SK-N-SH treated with all-trans-retinoic acid at 6 μM for 48 hours (cell line): ENCODE measurements around the gene PTGR1.

Experiments
- CSDC2 ChIP-seq: fragments of 250-450 bp; sonication (Bioruptor Pico); IDR thresholded peaks from 2 replicates; pipeline ENCODE4 v1.5.0; 2020; ENCODE audit warnings: mild to moderate bottlenecking, moderate library complexity
- ISL1 ChIP-seq: fragments of 250-450 bp; sonication (Bioruptor Pico); IDR thresholded peaks from 2 replicates; pipeline ENCODE4 v2.1.2; 2022; ENCODE audit warnings: mild to moderate bottlenecking, moderate library complexity
- PPARA ChIP-seq: fragments of 250-450 bp; sonication (Bioruptor Pico); IDR thresholded peaks from 2 replicates; pipeline ENCODE4 v1.5.0; 2020; ENCODE audit warnings: mild to moderate bottlenecking, borderline replicate concordance
- RARB ChIP-seq: fragments of 250-450 bp; sonication (Bioruptor Pico); IDR thresholded peaks from 2 replicates; pipeline ENCODE4 v1.8.0; 2021; ENCODE audit warnings: mild to moderate bottlenecking, moderate library complexity
- SNAI2 ChIP-seq: fragments of 250-450 bp; sonication (Bioruptor Pico); IDR thresholded peaks from 2 replicates; pipeline ENCODE4 v1.5.0; 2020; ENCODE audit warnings: mild to moderate bottlenecking, moderate library complexity
- TCF4 ChIP-seq: fragments of 250-450 bp; sonication (Bioruptor Pico); IDR thresholded peaks from 2 replicates; pipeline ENCODE4 v1.8.0; 2021; ENCODE audit warnings: mild to moderate bottlenecking, moderate library complexity, borderline replicate concordance
- TOX ChIP-seq: fragments of 250-450 bp; sonication (Bioruptor Pico); IDR thresholded peaks from 2 replicates; pipeline ENCODE4 v1.8.0; 2021; ENCODE audit warnings: mild to moderate bottlenecking, moderate library complexity, borderline replicate concordance
- ZC3H10 ChIP-seq: fragments of 250-450 bp; sonication (Bioruptor Pico); IDR thresholded peaks from 2 replicates; pipeline ENCODE4 v1.5.1; 2021; ENCODE audit warnings: mild to moderate bottlenecking, moderate library complexity
- ZFP3 ChIP-seq: fragments of 250-450 bp; sonication (Bioruptor Pico); IDR thresholded peaks from 2 replicates; pipeline ENCODE4 v1.5.0; 2020; ENCODE audit warnings: mild to moderate bottlenecking, moderate library complexity
- ZFP30 ChIP-seq: fragments of 450-650 bp; formaldehyde crosslinking; IDR thresholded peaks from 2 replicates; pipeline ENCODE4 v1.5.0; 2022; ENCODE audit warnings: mild to moderate bottlenecking, moderate library complexity
- TF ChIP-seq, protein P1 (sequence below): fragments of 250-450 bp; sonication (Bioruptor Pico); IDR thresholded peaks from 2 replicates; pipeline ENCODE4 v1.8.0; 2020; ENCODE audit warnings: mild to moderate bottlenecking, moderate library complexity, borderline replicate concordance
- TF ChIP-seq, protein P2 (sequence below): fragments of 250-450 bp; sonication (Bioruptor Pico); IDR thresholded peaks from 2 replicates; pipeline ENCODE4 v1.5.1; 2021; ENCODE audit warnings: mild to moderate bottlenecking, moderate library complexity
- TF ChIP-seq, protein P3 (sequence below): fragments of 250-450 bp; sonication (Bioruptor Pico); IDR thresholded peaks from 2 replicates; pipeline ENCODE4 v1.5.1; 2020; ENCODE audit warnings: low read depth, mild to moderate bottlenecking, moderate library complexity

DNA sequence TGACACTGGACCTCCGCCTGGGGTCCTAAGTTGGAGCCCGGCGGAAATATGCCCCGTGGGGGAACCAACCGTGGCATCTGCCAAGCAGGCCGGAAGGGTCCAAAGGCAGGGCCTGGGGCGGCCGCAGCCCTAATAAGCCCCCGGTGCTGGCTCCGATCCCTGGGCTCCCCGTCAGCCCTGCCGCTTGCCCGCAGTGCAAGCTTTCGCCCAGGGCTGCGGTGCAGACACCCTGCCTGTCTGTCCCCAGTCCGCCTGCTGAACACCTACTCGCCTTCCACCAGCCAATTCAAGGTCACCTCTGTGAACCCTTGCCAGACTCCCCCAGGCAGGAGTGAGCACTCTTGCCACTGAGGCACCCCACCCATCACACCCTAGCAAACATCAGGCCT is 502 bp upstream of the PTGR1 start:
- TF ChIP-seq, protein P1, sequence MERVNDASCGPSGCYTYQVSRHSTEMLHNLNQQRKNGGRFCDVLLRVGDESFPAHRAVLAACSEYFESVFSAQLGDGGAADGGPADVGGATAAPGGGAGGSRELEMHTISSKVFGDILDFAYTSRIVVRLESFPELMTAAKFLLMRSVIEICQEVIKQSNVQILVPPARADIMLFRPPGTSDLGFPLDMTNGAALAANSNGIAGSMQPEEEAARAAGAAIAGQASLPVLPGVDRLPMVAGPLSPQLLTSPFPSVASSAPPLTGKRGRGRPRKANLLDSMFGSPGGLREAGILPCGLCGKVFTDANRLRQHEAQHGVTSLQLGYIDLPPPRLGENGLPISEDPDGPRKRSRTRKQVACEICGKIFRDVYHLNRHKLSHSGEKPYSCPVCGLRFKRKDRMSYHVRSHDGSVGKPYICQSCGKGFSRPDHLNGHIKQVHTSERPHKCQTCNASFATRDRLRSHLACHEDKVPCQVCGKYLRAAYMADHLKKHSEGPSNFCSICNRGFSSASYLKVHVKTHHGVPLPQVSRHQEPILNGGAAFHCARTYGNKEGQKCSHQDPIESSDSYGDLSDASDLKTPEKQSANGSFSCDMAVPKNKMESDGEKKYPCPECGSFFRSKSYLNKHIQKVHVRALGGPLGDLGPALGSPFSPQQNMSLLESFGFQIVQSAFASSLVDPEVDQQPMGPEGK: no peak
- TF ChIP-seq ZC3H10 (CRISPR knock-in tag) (no peak), ZFP3 (CRISPR knock-in tag) (no peak), RARB (no peak), ZFP30 (CRISPR knock-in tag) (no peak), SNAI2 (no peak), ISL1 (CRISPR knock-in tag) (no peak), CSDC2 (no peak), PPARA (CRISPR knock-in tag) (no peak), TOX (no peak), TCF4 (CRISPR knock-in tag) (no peak)
- TF ChIP-seq, protein P2, sequence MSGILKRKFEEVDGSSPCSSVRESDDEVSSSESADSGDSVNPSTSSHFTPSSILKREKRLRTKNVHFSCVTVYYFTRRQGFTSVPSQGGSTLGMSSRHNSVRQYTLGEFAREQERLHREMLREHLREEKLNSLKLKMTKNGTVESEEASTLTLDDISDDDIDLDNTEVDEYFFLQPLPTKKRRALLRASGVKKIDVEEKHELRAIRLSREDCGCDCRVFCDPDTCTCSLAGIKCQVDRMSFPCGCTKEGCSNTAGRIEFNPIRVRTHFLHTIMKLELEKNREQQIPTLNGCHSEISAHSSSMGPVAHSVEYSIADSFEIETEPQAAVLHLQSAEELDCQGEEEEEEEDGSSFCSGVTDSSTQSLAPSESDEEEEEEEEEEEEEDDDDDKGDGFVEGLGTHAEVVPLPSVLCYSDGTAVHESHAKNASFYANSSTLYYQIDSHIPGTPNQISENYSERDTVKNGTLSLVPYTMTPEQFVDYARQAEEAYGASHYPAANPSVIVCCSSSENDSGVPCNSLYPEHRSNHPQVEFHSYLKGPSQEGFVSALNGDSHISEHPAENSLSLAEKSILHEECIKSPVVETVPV: no peak
- TF ChIP-seq, protein P3, sequence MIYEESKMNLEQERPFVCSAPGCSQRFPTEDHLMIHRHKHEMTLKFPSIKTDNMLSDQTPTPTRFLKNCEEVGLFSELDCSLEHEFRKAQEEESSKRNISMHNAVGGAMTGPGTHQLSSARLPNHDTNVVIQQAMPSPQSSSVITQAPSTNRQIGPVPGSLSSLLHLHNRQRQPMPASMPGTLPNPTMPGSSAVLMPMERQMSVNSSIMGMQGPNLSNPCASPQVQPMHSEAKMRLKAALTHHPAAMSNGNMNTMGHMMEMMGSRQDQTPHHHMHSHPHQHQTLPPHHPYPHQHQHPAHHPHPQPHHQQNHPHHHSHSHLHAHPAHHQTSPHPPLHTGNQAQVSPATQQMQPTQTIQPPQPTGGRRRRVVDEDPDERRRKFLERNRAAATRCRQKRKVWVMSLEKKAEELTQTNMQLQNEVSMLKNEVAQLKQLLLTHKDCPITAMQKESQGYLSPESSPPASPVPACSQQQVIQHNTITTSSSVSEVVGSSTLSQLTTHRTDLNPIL (CRISPR knock-in tag): no peak
